Measurements from ENCODE around the gene CD300LF. TPM values are rescaled to one million over a fixed set of nuclear protein-coding genes. Genes with fewer than 3 reads are reported as not detected.

CD300LF gene
- total RNA-seq, 1 donor from 2014 or later, result 0.55 TPM

GRCh38 chr17:74729368-74729767, 16.6 kb upstream of the CD300LF start:
- H3K27ac ChIP-seq (replicated peaks), result no peak overlapping the region
- no peaks in the 10 kb centered on the region for H3K9me3 ChIP-seq (replicated peaks)
- H3K4me3 ChIP-seq, result no peak overlapping the region
- intact Hi-C loops (cut with micrococcal nuclease), result no loop called here
- TF ChIP-seq CTCF (IDR thresholded peaks at IDR 0.05; ENCODE audit: borderline replicate concordance), result no peak
- peaks cover 41% of the 10 kb centered on the region for H3K27me3 ChIP-seq (ENCODE audit: low read depth)
- no peaks in the 10 kb centered on the region for H3K36me3 ChIP-seq
- no peak for DNase-seq
- no peaks in the 10 kb centered on the region for H3K4me1 ChIP-seq

- no peak for DNase-seq
- Histone ChIP-seq H3K9me3 (replicated peaks) (no peaks in the 10 kb centered on the region), H3K27ac (replicated peaks) (no peak overlapping the region), H3K4me1 (no peaks in the 10 kb centered on the region), H3K36me3 (no peaks in the 10 kb centered on the region), H3K27me3 (ENCODE audit: low read depth) (peaks cover 34% of the 10 kb centered on the region), H3K4me3 (no peak overlapping the region)
- intact Hi-C loops (cut with micrococcal nuclease), result no loop called here
- TF ChIP-seq CTCF (IDR thresholded peaks at IDR 0.05; ENCODE audit: borderline replicate concordance), result no peak
Observed at GRCh38 chr17:74728702-74729075, 16.0 kb upstream of the CD300LF start.

- Histone ChIP-seq H3K4me3 (no peak overlapping the region), H3K9me3 (replicated peaks) (no peaks in the 10 kb centered on the region), H3K36me3 (no peaks in the 10 kb centered on the region), H3K27me3 (ENCODE audit: low read depth) (peaks cover 31% of the 10 kb centered on the region), H3K27ac (replicated peaks) (no peak overlapping the region), H3K4me1 (no peaks in the 10 kb centered on the region)
- intact Hi-C loops (cut with micrococcal nuclease), result no loop called here
- no peak for DNase-seq
- no peak for TF ChIP-seq CTCF (IDR thresholded peaks at IDR 0.05; ENCODE audit: borderline replicate concordance)
Observed at GRCh38 chr17:74728033-74728701, 15.4 kb upstream of the CD300LF start.

GRCh38 chr17:74725111-74725510, 12.4 kb upstream of the CD300LF start:
- peaks cover 3% of the 10 kb centered on the region for H3K9me3 ChIP-seq (replicated peaks)
- DNase-seq, result no peak
- H3K4me3 ChIP-seq, result no peak overlapping the region
- no peaks in the 10 kb centered on the region for H3K4me1 ChIP-seq
- H3K27ac ChIP-seq (replicated peaks), result no peak overlapping the region
- peaks cover 18% of the 10 kb centered on the region for H3K27me3 ChIP-seq (ENCODE audit: low read depth)
- intact Hi-C loops (cut with micrococcal nuclease), result no loop called here
- no peak for TF ChIP-seq CTCF (IDR thresholded peaks at IDR 0.05; ENCODE audit: borderline replicate concordance)
- H3K36me3 ChIP-seq, result no peaks in the 10 kb centered on the region

GRCh38 chr17:74723891-74724290, 11.2 kb upstream of the CD300LF start:
- Histone ChIP-seq H3K4me3 (no peak overlapping the region), H3K27me3 (ENCODE audit: low read depth) (peaks cover 29% of the 10 kb centered on the region), H3K4me1 (no peaks in the 10 kb centered on the region), H3K9me3 (replicated peaks) (peaks cover 3% of the 10 kb centered on the region), H3K27ac (replicated peaks) (no peak overlapping the region), H3K36me3 (no peaks in the 10 kb centered on the region)
- DNase-seq, result no peak
- TF ChIP-seq CTCF (IDR thresholded peaks at IDR 0.05; ENCODE audit: borderline replicate concordance), result no peak
- intact Hi-C loops (cut with micrococcal nuclease), result no loop called here

All from left ventricle myocardium inferior (tissue), 1 donor.